GM18858 (cell line): ENCODE measurements around the gene PFKP.

ENCODE experiments used
- ATAC-seq: cut with Tn5 transposase; IDR thresholded peaks from one replicate; pipeline ENCODE4 v1.9.1; 2021; ENCODE audit not compliant: unreplicated experiment

The PFKP gene

GRCh38 chr10:3111621-3112163, 44.3 kb downstream of the PFKP start:
- ATAC-seq: no peak

GRCh38 chr10:3113343-3113720, 46.0 kb downstream of the PFKP start:
- ATAC-seq: no peak

GRCh38 chr10:3115685-3116084, 48.3 kb downstream of the PFKP start:
- no peak for ATAC-seq

GRCh38 chr10:3116508-3117100, 49.3 kb downstream of the PFKP start:
- ATAC-seq: no peak

GRCh38 chr10:3117486-3117885, 50.1 kb downstream of the PFKP start:
- no peak for ATAC-seq

- no peak for ATAC-seq
Observed at GRCh38 chr10:3118641-3119091, 51.3 kb downstream of the PFKP start.

DNA sequence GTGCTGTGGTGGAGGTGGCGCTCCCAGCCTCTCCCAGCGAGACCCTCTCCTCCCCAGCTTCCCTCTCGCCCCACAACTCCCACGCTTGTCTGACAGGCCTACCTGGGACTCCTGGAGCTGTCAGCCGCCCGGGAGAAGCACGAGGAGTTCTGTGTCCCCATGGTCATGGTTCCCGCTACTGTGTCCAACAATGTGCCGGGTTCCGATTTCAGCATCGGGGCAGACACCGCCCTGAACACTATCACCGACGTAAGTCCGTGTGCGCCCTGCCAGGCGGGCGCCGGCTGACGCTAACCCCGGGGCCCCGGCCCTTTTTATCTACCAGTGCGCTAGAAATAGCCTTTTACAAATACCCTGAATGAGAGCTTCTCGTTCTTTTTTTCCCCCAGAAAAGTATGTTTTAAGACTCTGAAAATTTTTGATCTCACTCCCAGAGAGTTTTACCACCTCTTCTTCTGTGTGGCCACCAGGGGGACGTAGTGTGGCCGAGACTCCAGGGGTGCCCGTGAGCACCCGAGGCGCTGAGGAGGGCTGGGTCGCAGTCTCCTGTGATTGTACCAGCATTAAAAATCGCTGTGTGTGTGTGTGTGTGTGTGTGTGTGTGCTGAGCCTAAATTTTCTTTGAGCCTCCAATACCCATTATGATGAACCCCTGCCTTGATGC, 52.6 kb downstream of the PFKP start:
- no peak for ATAC-seq

GRCh38 chr10:3122034-3122433, 54.7 kb downstream of the PFKP start:
- no peak for ATAC-seq

- ATAC-seq: no peak
Observed at GRCh38 chr10:3122486-3123205, 55.3 kb downstream of the PFKP start.

GRCh38 chr10:3123571-3124411, 56.4 kb downstream of the PFKP start:
- no peak for ATAC-seq

- ATAC-seq: no peak
Observed at GRCh38 chr10:3124412-3125175, 57.2 kb downstream of the PFKP start.

- ATAC-seq: no peak
Observed at GRCh38 chr10:3125527-3126170, 58.3 kb downstream of the PFKP start.

DNA sequence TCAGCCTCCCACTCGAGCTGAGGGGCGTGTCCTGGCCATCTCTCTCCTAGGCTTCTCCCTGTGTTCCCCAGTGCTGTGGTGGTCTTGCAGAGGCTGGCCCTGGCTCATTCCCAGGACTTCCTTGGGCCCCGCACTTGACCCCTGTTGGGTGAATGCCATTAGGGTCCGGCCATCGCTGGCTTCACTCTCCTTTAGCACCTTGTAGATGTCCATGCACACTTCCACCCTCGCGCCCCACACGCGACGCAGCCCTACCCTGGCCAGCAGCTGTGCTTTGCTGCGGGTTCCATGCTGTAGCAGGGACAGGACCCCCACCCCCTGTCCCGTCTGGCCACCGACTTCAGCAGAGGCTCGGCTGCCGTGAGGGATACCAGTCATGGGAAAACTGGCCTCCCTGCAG, 58.9 kb downstream of the PFKP start:
- ATAC-seq: no peak

- ATAC-seq: no peak
Observed at GRCh38 chr10:3126741-3127346, 59.5 kb downstream of the PFKP start.

DNA sequence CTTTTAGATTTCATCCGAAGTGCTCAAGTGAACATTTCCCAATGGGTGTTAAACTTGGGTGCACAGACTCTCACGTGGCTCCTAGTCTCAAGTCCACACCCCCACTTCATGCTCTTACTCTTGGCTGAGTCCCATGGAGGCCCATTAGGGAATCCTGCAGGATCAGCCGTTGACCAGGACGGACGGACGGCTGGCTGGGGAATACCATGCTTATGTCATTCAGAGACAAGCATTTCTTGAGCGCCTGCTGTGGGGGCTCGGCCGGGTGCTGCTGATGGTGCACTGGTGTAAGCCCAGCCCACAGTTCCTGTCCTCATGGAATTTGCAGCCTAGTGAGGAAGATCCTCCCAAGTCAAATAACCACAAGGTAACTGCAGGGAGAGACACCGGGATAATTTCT, 60.6 kb downstream of the PFKP start:
- ATAC-seq: no peak

- ATAC-seq: no peak
Observed at GRCh38 chr10:3128379-3129130, 61.2 kb downstream of the PFKP start.

- no peak for ATAC-seq
Observed at GRCh38 chr10:3129581-3130340, 62.4 kb downstream of the PFKP start.

- ATAC-seq: no peak
Observed at GRCh38 chr10:3131098-3131497, 63.8 kb downstream of the PFKP start.
